ENCODE results near the gene KRTAP10-9. TPM values are rescaled to one million over a fixed set of nuclear protein-coding genes. Genes with fewer than 3 reads are reported as not detected.
"Not testable (repeated sequence)": the region's sequence is repeated elsewhere in the genome, so short reads cannot be mapped to it uniquely, and the experiment has no call there.

The KRTAP10-9 gene
- polyA plus RNA-seq, 4 donors, result not detected

DNA sequence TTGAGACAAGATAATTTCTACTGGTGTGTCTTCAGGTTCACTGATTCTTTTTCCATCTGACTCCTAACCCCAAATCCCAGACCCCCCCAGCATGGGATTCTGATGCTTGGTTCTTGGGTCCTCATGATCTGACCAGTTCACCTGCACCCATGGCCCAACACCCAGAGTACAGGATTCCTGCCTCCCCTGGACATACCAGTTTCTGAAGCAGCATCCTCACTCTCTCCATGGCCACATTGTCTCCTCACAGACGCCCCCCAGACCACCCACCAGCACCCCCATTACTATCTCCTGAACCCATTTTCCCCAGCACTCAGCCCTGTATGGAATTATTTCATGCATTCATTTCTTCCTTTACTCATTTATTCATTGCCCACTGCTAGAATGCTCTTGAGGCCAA lies 30.0 kb downstream of the KRTAP10-9 start:
- H3K27ac ChIP-seq (ENCODE audit: low read depth in 1 of 3, low read length in 2 of 3), result peak overlapping the region in 2 of 3 donors; percentile 50 to 83
- 23 to 66% (median 29%) methylated on average over 1 of the region's 1 CpG for WGBS, 3 donors

DNA sequence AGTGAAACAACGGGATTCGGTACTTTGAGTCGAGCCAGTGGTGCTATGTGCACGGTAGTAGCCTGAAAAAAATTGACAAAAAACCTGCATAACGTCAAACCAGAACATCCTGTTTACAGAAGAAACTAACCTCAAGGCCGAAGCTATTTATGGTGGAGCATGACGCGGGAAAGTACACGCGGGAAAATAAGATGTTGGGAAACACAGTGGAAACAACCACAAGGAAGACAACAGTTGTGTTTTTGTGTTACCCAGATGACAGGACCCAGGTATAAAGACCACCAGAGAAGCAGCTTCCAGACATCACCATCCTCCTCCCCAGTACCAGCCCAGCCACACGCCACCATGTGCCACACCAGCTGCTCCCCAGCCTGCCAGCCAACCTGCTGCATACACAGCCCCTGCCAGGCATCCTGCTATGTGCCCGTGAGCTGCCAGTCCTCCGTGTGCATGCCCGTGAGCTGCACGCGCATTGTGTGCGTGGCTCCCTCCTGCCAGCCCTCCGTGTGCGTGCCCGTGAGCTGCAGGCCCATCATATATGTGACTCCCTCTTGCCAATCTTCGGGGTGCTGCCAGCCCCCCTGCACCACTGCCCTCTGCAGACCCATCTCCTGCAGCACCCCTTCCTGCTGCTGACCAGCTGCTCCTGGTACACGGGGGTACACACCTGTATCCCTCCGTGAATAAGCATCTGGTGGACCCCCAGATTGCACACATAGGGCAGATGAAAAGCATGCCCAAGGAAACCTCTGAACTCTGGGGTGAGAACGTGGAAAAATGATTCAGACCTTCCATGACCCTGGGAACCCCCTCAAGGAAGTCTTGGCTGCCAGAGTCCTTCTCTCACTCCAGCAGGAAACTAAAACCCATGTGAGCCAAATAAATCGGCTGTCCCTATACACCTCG lies 31.0 kb downstream of the KRTAP10-9 start, which contains the start of gene KRTAP12-3:
TSS of gene KRTAP12-3 (plus strand) at position 298 of the 906 bp plus-strand sequence. CDS start at position 346, 48 bp downstream.
- 70 to 75% (median 71%) methylated on average over 26 of the region's 26 CpGs for WGBS, 3 donors

More for the DNA sequence above, 30.0 kb downstream of the KRTAP10-9 start:
- H3K4me3 ChIP-seq (ENCODE audit: low read depth in 1 of 3, low read length in 3 of 3), result no peak overlapping the region
- DNase-seq, result no peak
- no peaks in the 10 kb centered on the region for H3K27me3 ChIP-seq (ENCODE audit: control insufficient read depth in 3 of 3, insufficient read depth in 3 of 3, low read length in 3 of 3)
- FAIRE-seq, result no peak
- H3K9me3 ChIP-seq (ENCODE audit: control insufficient read depth in 2 of 2, insufficient read depth in 1 of 2, low read depth in 1 of 2, low read length in 1 of 2), result peaks cover 1 to 11% of the 10 kb centered on the region in 2 donors
- peaks cover 0 to 3% (median 0%) of the 10 kb centered on the region in 3 donors for H3K4me1 ChIP-seq (ENCODE audit: control insufficient read depth in 3 of 3, insufficient read depth in 2 of 3, low read depth in 1 of 3, low read length in 2 of 3)
- no peaks in the 10 kb centered on the region for H3K36me3 ChIP-seq (ENCODE audit: control insufficient read depth in 3 of 3, insufficient read depth in 2 of 3, low read depth in 1 of 3, low read length in 3 of 3)

DNA sequence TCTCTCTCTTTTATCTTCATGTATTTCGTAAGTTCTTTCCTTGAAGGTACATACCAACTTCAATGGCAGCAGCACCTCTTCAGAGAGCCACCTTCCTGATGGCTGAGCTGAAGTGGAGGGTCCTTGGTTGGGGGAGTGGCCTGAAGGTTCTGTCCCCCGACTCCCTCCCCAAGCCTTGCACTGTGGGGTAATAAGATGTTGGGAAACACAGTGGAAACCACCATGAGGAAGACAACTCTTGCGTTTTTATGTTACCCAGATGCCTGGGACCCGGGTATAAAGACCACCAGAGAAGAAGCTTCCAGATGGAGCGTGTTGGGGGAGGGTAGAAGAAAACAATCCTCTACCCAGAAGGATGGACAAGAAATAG lies 31.6 kb downstream of the KRTAP10-9 start:
- peaks cover 1 to 8% of the 10 kb centered on the region in 2 donors for H3K9me3 ChIP-seq (ENCODE audit: control insufficient read depth in 2 of 2, insufficient read depth in 1 of 2, low read depth in 1 of 2, low read length in 1 of 2)
- no peaks in the 10 kb centered on the region for H3K27me3 ChIP-seq (ENCODE audit: control insufficient read depth in 3 of 3, insufficient read depth in 3 of 3, low read length in 3 of 3)
- peak overlapping the region in 1 of 3 donors; percentile 83 for H3K27ac ChIP-seq (ENCODE audit: low read depth in 1 of 3, low read length in 2 of 3)
- H3K4me1 ChIP-seq (ENCODE audit: control insufficient read depth in 3 of 3, insufficient read depth in 2 of 3, low read depth in 1 of 3, low read length in 2 of 3), result peaks cover 0 to 3% (median 0%) of the 10 kb centered on the region in 3 donors
- no peak for DNase-seq
- no peaks in the 10 kb centered on the region for H3K36me3 ChIP-seq (ENCODE audit: control insufficient read depth in 3 of 3, insufficient read depth in 2 of 3, low read depth in 1 of 3, low read length in 3 of 3)
- WGBS, 3 donors, result 77 to 79% (median 79%) methylated on average over 5 of the region's 5 CpGs
- FAIRE-seq, result no peak
- no peak overlapping the region for H3K4me3 ChIP-seq (ENCODE audit: low read depth in 1 of 3, low read length in 3 of 3)

More for the DNA sequence above, 31.0 kb downstream of the KRTAP10-9 start, which contains the start of gene KRTAP12-3:
- Histone ChIP-seq H3K9me3 (ENCODE audit: control insufficient read depth in 2 of 2, insufficient read depth in 1 of 2, low read depth in 1 of 2, low read length in 1 of 2) (peaks cover 1 to 11% of the 10 kb centered on the region in 2 donors), H3K27me3 (ENCODE audit: control insufficient read depth in 3 of 3, insufficient read depth in 3 of 3, low read length in 3 of 3) (no peaks in the 10 kb centered on the region), H3K4me3 (ENCODE audit: low read depth in 1 of 3, low read length in 3 of 3) (no peak within 1 kb of the TSS), H3K27ac (ENCODE audit: low read depth in 1 of 3, low read length in 2 of 3) (peak within 1 kb of the TSS in 2 of 3 donors; percentile 68 to 83), H3K4me1 (ENCODE audit: control insufficient read depth in 3 of 3, insufficient read depth in 2 of 3, low read depth in 1 of 3, low read length in 2 of 3) (peaks cover 0 to 3% (median 0%) of the 10 kb centered on the region in 3 donors), H3K36me3 (ENCODE audit: control insufficient read depth in 3 of 3, insufficient read depth in 2 of 3, low read depth in 1 of 3, low read length in 3 of 3) (no peaks in the 10 kb centered on the region)
- FAIRE-seq (no peak), DNase-seq (peak in 1 of 2 donors; percentile 52)

- FAIRE-seq (no peak), DNase-seq (peak in 1 of 2 donors; percentile 26)
- Histone ChIP-seq H3K4me1 (ENCODE audit: control insufficient read depth in 3 of 3, insufficient read depth in 2 of 3, low read depth in 1 of 3, low read length in 2 of 3) (peaks cover 0 to 3% (median 0%) of the 10 kb centered on the region in 3 donors), H3K27ac (ENCODE audit: low read depth in 1 of 3, low read length in 2 of 3) (peak overlapping the region in 1 of 3 donors; percentile 83), H3K36me3 (ENCODE audit: control insufficient read depth in 3 of 3, insufficient read depth in 2 of 3, low read depth in 1 of 3, low read length in 3 of 3) (no peaks in the 10 kb centered on the region), H3K4me3 (ENCODE audit: low read depth in 1 of 3, low read length in 3 of 3) (no peak overlapping the region), H3K9me3 (ENCODE audit: control insufficient read depth in 2 of 2, insufficient read depth in 1 of 2, low read depth in 1 of 2, low read length in 1 of 2) (peaks cover 1 to 8% of the 10 kb centered on the region in 2 donors), H3K27me3 (ENCODE audit: control insufficient read depth in 3 of 3, insufficient read depth in 3 of 3, low read length in 3 of 3) (no peaks in the 10 kb centered on the region)
- WGBS, 3 donors, result 24 to 54% (median 34%) methylated on average over 11 of the region's 11 CpGs
Observed at GRCh38 chr21:44658913-44659595, 32.2 kb downstream of the KRTAP10-9 start.

DNA sequence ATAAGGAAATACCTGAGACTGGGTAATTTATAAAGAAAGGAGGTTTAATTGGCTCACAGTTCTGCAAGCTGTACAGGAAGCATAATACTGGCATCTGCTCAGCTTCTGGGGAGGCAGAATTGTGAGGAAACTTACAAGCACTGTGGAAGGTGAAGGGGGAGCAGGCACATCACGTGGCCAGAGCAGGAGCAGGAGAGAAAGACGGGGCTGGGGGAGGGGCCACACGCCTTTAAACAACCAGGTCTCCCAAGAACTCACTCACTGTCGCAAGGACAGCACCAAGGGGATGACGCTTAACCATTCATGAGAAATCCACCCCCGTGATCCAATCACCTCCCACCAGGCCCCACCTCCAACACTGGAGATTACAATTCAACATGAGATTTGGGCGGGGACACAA lies 34.7 kb downstream of the KRTAP10-9 start:
- H3K27me3 ChIP-seq (ENCODE audit: control insufficient read depth in 3 of 3, insufficient read depth in 3 of 3, low read length in 3 of 3); FAIRE-seq; H3K4me1 ChIP-seq (ENCODE audit: control insufficient read depth in 3 of 3, insufficient read depth in 2 of 3, low read depth in 1 of 3, low read length in 2 of 3); H3K4me3 ChIP-seq (ENCODE audit: low read depth in 1 of 3, low read length in 3 of 3); H3K36me3 ChIP-seq (ENCODE audit: control insufficient read depth in 3 of 3, insufficient read depth in 2 of 3, low read depth in 1 of 3, low read length in 3 of 3); DNase-seq; H3K9me3 ChIP-seq (ENCODE audit: control insufficient read depth in 2 of 2, insufficient read depth in 1 of 2, low read depth in 1 of 2, low read length in 1 of 2); H3K27ac ChIP-seq (ENCODE audit: low read depth in 1 of 3, low read length in 2 of 3): not testable (repeated sequence)
- 47 to 73% (median 55%) methylated on average over 7 of the region's 7 CpGs for WGBS, 3 donors

DNA sequence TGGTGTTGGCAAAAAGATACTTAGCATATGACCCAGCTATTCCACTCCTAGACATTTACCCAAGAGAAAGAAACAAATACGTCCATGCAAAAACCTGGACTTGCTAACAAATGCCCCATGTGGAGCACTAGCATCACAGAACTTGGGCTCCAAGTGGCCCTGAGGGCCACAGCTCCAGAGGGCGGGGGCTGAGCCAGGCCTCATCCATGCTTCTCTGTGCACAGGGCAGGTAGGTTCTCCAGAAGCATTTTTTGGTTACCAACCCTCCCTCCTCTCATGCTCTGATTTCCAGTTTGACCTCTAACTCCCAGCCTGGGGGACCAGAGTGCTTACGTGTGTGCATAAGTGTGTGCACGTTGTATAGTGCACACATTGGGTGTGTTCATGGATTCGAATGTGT lies 37.8 kb downstream of the KRTAP10-9 start:
- no peak overlapping the region for H3K4me3 ChIP-seq (ENCODE audit: low read depth in 1 of 3, low read length in 3 of 3)
- no peak overlapping the region for H3K27ac ChIP-seq (ENCODE audit: low read depth in 1 of 3, low read length in 2 of 3)
- no peaks in the 10 kb centered on the region for H3K36me3 ChIP-seq (ENCODE audit: control insufficient read depth in 3 of 3, insufficient read depth in 2 of 3, low read depth in 1 of 3, low read length in 3 of 3)
- no peaks in the 10 kb centered on the region for H3K4me1 ChIP-seq (ENCODE audit: control insufficient read depth in 3 of 3, insufficient read depth in 2 of 3, low read depth in 1 of 3, low read length in 2 of 3)
- DNase-seq (no peak), FAIRE-seq (no peak)
- peaks cover 0 to 4% of the 10 kb centered on the region in 2 donors for H3K9me3 ChIP-seq (ENCODE audit: control insufficient read depth in 2 of 2, insufficient read depth in 1 of 2, low read depth in 1 of 2, low read length in 1 of 2)
- 82 to 86% (median 83%) methylated on average over 5 of the region's 5 CpGs for WGBS, 3 donors
- peaks cover 0 to 4% (median 0%) of the 10 kb centered on the region in 3 donors for H3K27me3 ChIP-seq (ENCODE audit: control insufficient read depth in 3 of 3, insufficient read depth in 3 of 3, low read length in 3 of 3)

DNA sequence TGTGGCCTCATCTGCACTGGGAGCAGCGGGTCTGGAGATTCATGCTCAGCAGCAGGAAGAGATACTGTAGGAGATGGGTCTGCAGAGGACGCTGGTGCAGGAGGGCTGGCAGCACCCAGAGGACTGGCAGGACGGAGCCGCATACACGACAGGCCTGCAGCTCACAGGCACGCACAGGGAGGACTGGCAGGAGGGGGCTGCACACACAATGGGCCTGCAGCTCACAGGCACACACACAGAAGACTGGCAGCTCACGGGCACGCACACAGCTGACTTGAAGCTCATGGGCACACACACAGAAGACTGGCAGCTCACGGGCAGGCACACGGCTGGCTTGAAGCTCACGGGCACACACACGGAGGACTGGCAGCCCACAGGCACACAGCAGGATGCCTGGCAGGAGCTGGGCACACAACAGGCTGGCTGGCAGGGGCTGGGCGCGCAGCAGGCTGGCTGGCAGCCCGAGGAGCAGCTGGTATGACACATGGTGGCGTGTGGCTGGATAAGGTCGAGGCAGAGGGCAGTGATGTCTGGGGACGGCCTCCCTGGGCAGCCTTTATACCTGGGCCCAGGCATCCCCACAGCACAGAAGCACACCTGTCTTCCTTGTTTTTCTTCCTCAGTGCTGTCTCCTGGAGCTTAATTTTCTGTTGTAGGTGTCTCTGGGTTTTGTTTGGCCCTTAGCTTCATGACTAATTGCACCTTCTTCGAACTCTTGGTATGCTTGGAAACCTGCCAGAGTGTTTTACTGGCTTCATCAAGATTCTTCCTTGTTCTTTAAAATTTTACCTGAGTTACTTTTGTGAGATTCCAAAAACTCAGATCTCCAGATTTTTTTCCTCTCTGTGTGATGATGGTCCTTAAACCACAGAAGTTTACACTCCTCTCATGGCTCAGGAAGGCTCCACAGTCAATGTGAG lies 39.8 kb downstream of the KRTAP10-9 start, which contains the start of gene KRTAP12-2:
TSS of gene KRTAP12-2 (minus strand) at position 527 of the 920 bp plus-strand sequence. CDS start at position 486, 41 bp downstream.
- FAIRE-seq (no peak), DNase-seq (no peak)
- no peaks in the 10 kb centered on the region for H3K4me1 ChIP-seq (ENCODE audit: control insufficient read depth in 3 of 3, insufficient read depth in 2 of 3, low read depth in 1 of 3, low read length in 2 of 3)
- peaks cover 0 to 4% (median 0%) of the 10 kb centered on the region in 3 donors for H3K27me3 ChIP-seq (ENCODE audit: control insufficient read depth in 3 of 3, insufficient read depth in 3 of 3, low read length in 3 of 3)
- no peaks in the 10 kb centered on the region for H3K36me3 ChIP-seq (ENCODE audit: control insufficient read depth in 3 of 3, insufficient read depth in 2 of 3, low read depth in 1 of 3, low read length in 3 of 3)
- WGBS, 3 donors, result 38 to 70% (median 47%) methylated on average over 18 to 19 of the region's 19 CpGs
- no peak within 1 kb of the TSS for H3K27ac ChIP-seq (ENCODE audit: low read depth in 1 of 3, low read length in 2 of 3)
- no peak within 1 kb of the TSS for H3K4me3 ChIP-seq (ENCODE audit: low read depth in 1 of 3, low read length in 3 of 3)
- peaks cover 0 to 17% of the 10 kb centered on the region in 2 donors for H3K9me3 ChIP-seq (ENCODE audit: control insufficient read depth in 2 of 2, insufficient read depth in 1 of 2, low read depth in 1 of 2, low read length in 1 of 2)
